GM12878 (cell line): ENCODE measurements around the gene DYNC1I1. TPM values are rescaled to one million over a fixed set of nuclear protein-coding genes. Genes with fewer than 3 reads are reported as not detected.

Experiments used
- ATAC-seq: fragments of 200-7000 bp; cut with Tn5 transposase; 3 replicates; pipeline ENCODE4 v1.9.1; 2020; ENCODE audit warnings: mild to moderate bottlenecking, moderate library complexity
- BruUV-seq: library from RNA; stranded (reverse); fragments of 400-500 nt; replicated peaks from 2 replicates; lab custom pipeline; 2021; lab: Mats Ljungman, UMichigan
- CTCF ChIA-PET: fragments of 300-600 bp; sonication (Branson Sonifier 250); formaldehyde crosslinking; extraction: SDS; loops from one replicate; lab custom pipeline; 2021; ENCODE audit warnings: inconsistent platforms; lab: Yijun Ruan, JAX
- POLR2A ChIA-PET: fragments of 350-600 bp; formaldehyde crosslinking; extraction: SDS; loops from one replicate; lab custom pipeline; 2021; ENCODE audit warnings: inconsistent platforms; lab: Charles Lee
- RAD21 ChIA-PET: fragments of 300-600 bp; sonication (Branson Sonifier 250); formaldehyde crosslinking; loops from one replicate; lab custom pipeline; 2023; ENCODE audit warnings: antibody characterized with exemption; ENCODE audit not compliant: unreplicated experiment; lab: Charles Lee
- SMC1A ChIA-PET: fragments of 300-600 bp; sonication (Branson Sonifier 250); formaldehyde crosslinking; loops from one replicate; lab custom pipeline; 2023; ENCODE audit not compliant: unreplicated experiment, uncharacterized antibody; lab: Charles Lee
- DNase-seq: peaks from one replicate; pipeline ENCODE4 v3.0.0-alpha.2; 2011; ENCODE audit warnings: low read depth, low spot score
- FAIRE-seq: peaks from 3 replicates; lab custom pipeline; 2011; peaks lifted over from hg19 to GRCh38; lab: Jason Lieb, UNC
- H2AFZ ChIP-seq: 2 replicates; pipeline ENCODE4 v1.6.0; 2011; ENCODE audit warnings: low read depth, low read length, control low read depth; ENCODE audit not compliant: control insufficient read depth
- H3K27ac ChIP-seq: 2 replicates; pipeline ENCODE4 v1.5.1; 2011; ENCODE audit warnings: control low read depth; ENCODE audit not compliant: control insufficient read depth, insufficient read depth
- H3K27me3 ChIP-seq, 2 experiments: replicated peaks in 1 of 2; 2 replicates each; pipeline versions ENCODE4 v1.6.0 to v1.6.1; 2011; ENCODE audit warnings: low read length in 1 of 2; ENCODE audit not compliant: control insufficient read depth in 2 of 2, insufficient read depth in 2 of 2
- H3K36me3 ChIP-seq, 2 experiments: 2 replicates each; pipeline ENCODE4 v1.5.1; 2011; ENCODE audit warnings: low read length in 1 of 2; ENCODE audit not compliant: control insufficient read depth in 2 of 2, insufficient read depth in 2 of 2
- H3K4me1 ChIP-seq: 2 replicates; pipeline ENCODE4 v1.6.1; 2011; ENCODE audit warnings: mild to moderate bottlenecking, low read length, moderate library complexity, mixed read lengths; ENCODE audit not compliant: control insufficient read depth, insufficient read depth
- H3K4me2 ChIP-seq: 2 replicates; pipeline ENCODE4 v1.6.0; 2011; ENCODE audit warnings: control low read depth; ENCODE audit not compliant: control insufficient read depth, insufficient read depth
- H3K4me3 ChIP-seq: fragments of 200-600 bp; sonication (generic); 2 replicates; pipeline ENCODE4 v1.5.1; 2016
- H3K79me2 ChIP-seq: 2 replicates; pipeline ENCODE4 v1.6.0; 2011; ENCODE audit warnings: low read length; ENCODE audit not compliant: control insufficient read depth, insufficient read depth
- H3K9ac ChIP-seq: 2 replicates; pipeline ENCODE4 v1.8.0; 2011; ENCODE audit warnings: low read length, control low read depth, mixed read lengths; ENCODE audit not compliant: control insufficient read depth, insufficient read depth
- H3K9me3 ChIP-seq: replicated peaks from 3 replicates; pipeline ENCODE4 v1.5.1; 2011; ENCODE audit warnings: mild to moderate bottlenecking, low read length; ENCODE audit not compliant: control insufficient read depth, insufficient read depth
- H4K20me1 ChIP-seq: 2 replicates; pipeline ENCODE4 v1.6.0; 2011; ENCODE audit not compliant: control insufficient read depth, insufficient read depth
- ASH2L ChIP-seq: fragments of 300-600, 200-600 bp; sonication (generic); IDR thresholded peaks from 2 replicates; pipeline ENCODE4 v1.6.1; 2017; ENCODE audit warnings: low read depth, mild to moderate bottlenecking, borderline replicate concordance
- BHLHE40 ChIP-seq, 2 experiments: fragments of 450-650 bp in 1 of 2; IDR thresholded peaks; 2 replicates each; pipeline ENCODE4 v1.6.1; 2011 to 2017; ENCODE audit warnings: low read depth in 2 of 2, borderline replicate concordance in 1 of 2, improper control_type of control experiment in 1 of 2, low read length in 1 of 2, mild to moderate bottlenecking in 1 of 2
- CBFB ChIP-seq: IDR thresholded peaks from 2 replicates; pipeline ENCODE4 v1.6.1; 2016; ENCODE audit warnings: antibody characterized with exemption, low read depth
- CBX5 ChIP-seq: sonication (generic); IDR thresholded peaks from 2 replicates; pipeline ENCODE4 v1.6.1; 2016; ENCODE audit warnings: low read depth, moderate library complexity, mild to moderate bottlenecking, inconsistent platforms
- CHD2 ChIP-seq: IDR thresholded peaks from 2 replicates; pipeline ENCODE4 v1.6.1; 2011; ENCODE audit warnings: low read depth, low read length, improper control_type of control experiment, borderline replicate concordance
- GABPA ChIP-seq: IDR thresholded peaks from 2 replicates; pipeline ENCODE4 v1.6.1; 2014; ENCODE audit warnings: antibody characterized with exemption, low read depth, mild to moderate bottlenecking, inconsistent platforms
- IKZF1 ChIP-seq: fragments of 450-650 bp; conservative IDR thresholded peaks from 2 replicates; pipeline ENCODE4 v1.6.1; 2017; ENCODE audit warnings: antibody characterized with exemption, mild to moderate bottlenecking
- IKZF2 ChIP-seq, 2 experiments: fragments of 450-650 bp; IDR thresholded peaks; 2 replicates each; pipeline ENCODE4 v1.6.1; 2017; ENCODE audit warnings: mild to moderate bottlenecking in 2 of 2, moderate library complexity in 2 of 2
- MEF2A ChIP-seq: IDR thresholded peaks from 2 replicates; pipeline ENCODE4 v1.6.1; 2011; ENCODE audit warnings: low read depth, mild to moderate bottlenecking, low read length, moderate library complexity; ENCODE audit not compliant: insufficient read depth
- NFIC ChIP-seq: IDR thresholded peaks from 2 replicates; pipeline ENCODE4 v1.6.1; 2012; ENCODE audit warnings: low read depth, mild to moderate bottlenecking, inconsistent platforms, low read length, moderate library complexity
- RAD21 ChIP-seq: IDR thresholded peaks from 2 replicates; pipeline ENCODE4 v1.6.1; 2011; ENCODE audit warnings: mild to moderate bottlenecking, low read depth, low read length, moderate library complexity; ENCODE audit not compliant: insufficient read depth
- RB1 ChIP-seq: fragments of 450-650 bp; formaldehyde crosslinking; IDR thresholded peaks from 2 replicates; pipeline ENCODE4 v1.6.1; 2017; ENCODE audit warnings: mild to moderate bottlenecking, borderline replicate concordance
- RFX5 ChIP-seq: IDR thresholded peaks from 2 replicates; pipeline ENCODE4 v1.6.1; 2011; ENCODE audit warnings: low read depth, low read length, improper control_type of control experiment
- SUPT20H ChIP-seq: IDR thresholded peaks from 2 replicates; pipeline ENCODE4 v1.6.1; 2011; ENCODE audit warnings: low read depth, mild to moderate bottlenecking, low read length, moderate library complexity, borderline replicate concordance; ENCODE audit not compliant: control insufficient read depth
- YBX1 ChIP-seq: fragments of 450-650 bp; IDR thresholded peaks from 2 replicates; pipeline ENCODE4 v1.6.1; 2016; ENCODE audit warnings: antibody characterized with exemption
- ZSCAN29 ChIP-seq: fragments of 450-650 bp; IDR thresholded peaks from 2 replicates; pipeline ENCODE4 v1.6.1; 2017; ENCODE audit warnings: mild to moderate bottlenecking, moderate library complexity
- WGBS: methylation state at CpG from one replicate; pipeline ENCODE4 v1.1.6; 2016; ENCODE audit warnings: low lambda C conversion rate; ENCODE audit not compliant: insufficient replicate concordance, insufficient coverage; ENCODE audit errors: missing lambda C conversion rate; 5-methylcytosine and 5-hydroxymethylcytosine counted together
- in situ Hi-C: fragments of 300-500 bp; cut with MboI; formaldehyde crosslinking; loops from 9 replicates; pipeline ENCODE4 v1.14.3; 2018; ENCODE audit warnings: mixed read lengths
- intact Hi-C: fragments of 100-400 bp; cut with micrococcal nuclease; formaldehyde crosslinking; loops from one replicate; pipeline ENCODE4 v1.14.2; 2022; ENCODE audit not compliant: unreplicated experiment
- polyA plus RNA-seq, 11 experiments: library from polyadenylated mRNA; depleted of rRNA in 4 of 11; unstranded in 6 of 11; stranded (reverse) in 5 of 11; fragments of >200 nt; fragmentation: Nextera tagmentation in 4 of 11; fragmentation: Illumina TruSeq in 1 of 11; extraction: Ambion mirVana in 4 of 11; extraction: Trizol in 1 of 11; gene quantifications; 1 replicate in 1 of 11; 2 replicates in 10 of 11; pipeline versions ENCODE4 v1.2.1 to v1.2.3, GENCODE V29; 2011 to 2016; ENCODE audit warnings: inconsistent platforms in 2 of 11, missing spikeins in 2 of 11, low read depth in 1 of 11
- total RNA-seq, 4 experiments: library from RNA; depleted of rRNA in 3 of 4; stranded (reverse); fragments of >200 nt in 3 of 4; fragmentation: Illumina TruSeq in 1 of 4; extraction: Trizol in 1 of 4; gene quantifications; 2 replicates each; pipeline versions ENCODE4 v1.2.1 to v1.2.3, GENCODE V29; 2013 to 2021

Gene DYNC1I1
- total and polyA plus RNA-seq, 10 of the 15 experiments (the other 5 are each of a cell fraction or from before 2014, with no cell fraction given) = 0.05 to 0.91 (median 0.14) TPM; not detected in 3

DNA sequence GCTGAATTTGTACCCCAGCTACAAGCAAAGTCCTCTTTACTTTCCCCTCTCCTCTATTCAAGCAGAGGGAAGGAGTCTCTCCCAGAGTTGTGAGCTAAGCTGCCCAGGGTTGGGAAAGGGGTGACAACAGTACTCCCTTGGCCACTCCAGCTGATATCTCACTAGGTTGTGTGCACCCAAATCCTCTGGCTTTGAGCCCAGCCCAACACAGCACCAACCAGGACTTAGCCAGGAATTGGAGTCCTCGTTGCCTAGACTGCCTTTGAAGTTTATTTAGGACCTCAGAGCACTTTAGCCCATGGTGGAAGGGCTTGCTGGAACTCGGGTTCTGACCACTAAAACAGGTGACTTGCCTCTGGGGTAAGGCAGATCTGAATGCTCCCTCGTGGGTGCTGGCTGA is 35.7 kb upstream of the DYNC1I1 start:
- no peaks in the 10 kb centered on the region for H4K20me1 ChIP-seq
- no peak for DNase-seq
- no peaks in the 10 kb centered on the region for H3K9me3 ChIP-seq
- no TSS peak for BruUV-seq
- RAD21 ChIA-PET = interaction anchor here (0.9 kb wide), 1 partner anchor 10 kb away, joined by 3 read pairs; no protein-coding TSS in a partner anchor
- H3K4me2 ChIP-seq = no peak overlapping the region
- CTCF ChIA-PET = no interaction called here
- no peak overlapping the region for H2AFZ ChIP-seq
- TF ChIP-seq BHLHE40 (IDR thresholded peaks at IDR 0.05; ENCODE audit: borderline replicate concordance in 1 of 2, low read depth in 2 of 2, low read length in 1 of 2) (no peak), ZSCAN29 (no peak), CBFB (no peak), CBX5 (no peak), ASH2L (no peak), NFIC (no peak), YBX1 (no peak), SUPT20H (no peak), RAD21 (no peak), IKZF2 (IDR thresholded peaks at IDR 0.05) (no peak), RB1 (no peak), GABPA (no peak), RFX5 (no peak), CHD2 (no peak), IKZF1 (no peak), MEF2A (no peak)
- intact Hi-C loops (no loop called here), in situ Hi-C loops (no loop called here)
- H3K27ac ChIP-seq = no peak overlapping the region
- no peak for FAIRE-seq
- ATAC-seq = no peak
- WGBS = 0% methylated on average over 3 of the region's 3 CpGs
- H3K27me3 ChIP-seq = no peaks in the 10 kb centered on the region
- H3K4me3 ChIP-seq = no peak overlapping the region
- POLR2A ChIA-PET = no interaction called here
- SMC1A ChIA-PET = no interaction called here
- H3K79me2 ChIP-seq = no peaks in the 10 kb centered on the region
- no peak overlapping the region for H3K9ac ChIP-seq
- H3K4me1 ChIP-seq = no peaks in the 10 kb centered on the region
- no peaks in the 10 kb centered on the region for H3K36me3 ChIP-seq
